Hematopoietic multipotent progenitor cell treated with erythropoietin and hydrocortisone succinate and interleukin-3 and kit ligand, for 15 days (in vitro differentiated cells): ENCODE data around the gene IL4.

Experiments used
- DNase-seq: peaks from one replicate; pipeline ENCODE4 v3.0.0-alpha.2; 2015; ENCODE audit warnings: low spot score

The IL4 gene

GRCh38 chr5:132695956-132696355 is 22.2 kb downstream of the IL4 start:
- DNase-seq: no peak

- DNase-seq: no peak
These were observed 31.1 kb downstream of the IL4 start for GRCh38 chr5:132704875-132705274.

- no peak for DNase-seq
These were observed 34.9 kb downstream of the IL4 start for GRCh38 chr5:132708645-132709044.

DNA sequence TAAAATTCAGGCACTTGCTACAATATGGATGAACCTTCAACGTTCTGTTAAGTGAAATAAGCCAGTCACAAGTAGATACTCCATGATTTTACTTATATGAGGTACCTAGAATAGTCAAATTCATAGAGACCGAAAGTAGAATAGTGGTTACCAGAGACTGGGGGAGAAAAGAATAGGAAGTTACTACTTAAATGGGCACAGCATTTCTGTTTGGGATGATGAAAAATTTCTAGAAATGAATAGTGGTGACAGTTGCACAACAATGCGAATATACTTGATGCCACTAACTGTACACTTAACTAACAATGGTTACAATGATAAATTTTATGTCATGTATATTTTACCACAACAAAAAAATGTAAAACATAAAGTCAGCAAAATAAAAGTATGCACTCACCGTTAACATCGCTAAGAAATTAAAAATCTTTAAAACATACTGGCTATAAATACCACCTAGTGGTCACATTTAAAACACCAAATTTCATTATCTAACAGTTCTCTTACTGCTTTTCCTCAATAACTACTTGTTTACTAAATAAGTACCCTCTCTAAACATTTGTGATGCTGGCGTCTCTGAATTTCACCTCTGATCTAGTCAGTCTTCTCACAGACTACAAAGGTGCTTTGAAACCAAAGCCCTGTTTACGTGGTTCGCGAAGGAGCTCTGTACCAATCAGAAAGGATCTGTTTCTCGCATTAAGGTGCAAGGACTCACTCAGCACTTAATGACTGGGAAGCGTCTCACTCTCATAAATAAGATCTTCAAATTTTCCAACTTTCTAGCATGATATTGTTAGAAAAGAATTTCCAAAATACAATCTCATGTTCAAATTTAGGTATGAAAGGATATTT is 40.9 kb downstream of the IL4 start:
- peak; percentile 60 for DNase-seq

- no peak for DNase-seq
These were observed 44.9 kb downstream of the IL4 start for GRCh38 chr5:132718544-132719312.

GRCh38 chr5:132725745-132726144 is 52.0 kb downstream of the IL4 start:
- no peak for DNase-seq

GRCh38 chr5:132729896-132730295 is 56.1 kb downstream of the IL4 start:
- DNase-seq: no peak
